Gastrocnemius medialis (tissue), 4 donors: ENCODE data around the gene TNIK.

Source experiments
- CTCF ChIP-seq, 5 experiments: fragments of 450-650 bp in 3 of 5; fragments of 200-600 bp in 2 of 5; sonication (generic) in 2 of 5; IDR thresholded peaks in 4 of 5; conservative IDR thresholded peaks in 1 of 5; 1 replicate in 4 of 5; 2 replicates in 1 of 5; pipeline ENCODE4 v1.5.1; 2016 to 2019; ENCODE audit warnings: antibody characterized with exemption in 5 of 5, mild to moderate bottlenecking in 3 of 5, moderate library complexity in 3 of 5
- POLR2A ChIP-seq, 2 donors: fragments of 450-650 bp; IDR thresholded peaks; one replicate each; pipeline ENCODE4 v1.6.1; 2017; ENCODE audit warnings: antibody characterized with exemption in 2 of 2, mild to moderate bottlenecking in 2 of 2, moderate library complexity in 2 of 2

GRCh38 chr3:171430530-171430929 is 29.7 kb downstream of the TNIK start:
- TF ChIP-seq POLR2A (IDR thresholded peaks at IDR 0.05) (no peak), CTCF (IDR thresholded peaks at IDR 0.05 in 4 of 5, conservative IDR thresholded peaks at IDR 0.05 in 1 of 5) (no peak)
